ENCODE measurements around the gene RASL11A. TPM values are rescaled to one million over a fixed set of nuclear protein-coding genes. Genes with fewer than 3 reads are reported as not detected.

RASL11A gene
- total and polyA plus RNA-seq, 11 donors: 2.9 to 13.7 (median 5.4) TPM

DNA sequence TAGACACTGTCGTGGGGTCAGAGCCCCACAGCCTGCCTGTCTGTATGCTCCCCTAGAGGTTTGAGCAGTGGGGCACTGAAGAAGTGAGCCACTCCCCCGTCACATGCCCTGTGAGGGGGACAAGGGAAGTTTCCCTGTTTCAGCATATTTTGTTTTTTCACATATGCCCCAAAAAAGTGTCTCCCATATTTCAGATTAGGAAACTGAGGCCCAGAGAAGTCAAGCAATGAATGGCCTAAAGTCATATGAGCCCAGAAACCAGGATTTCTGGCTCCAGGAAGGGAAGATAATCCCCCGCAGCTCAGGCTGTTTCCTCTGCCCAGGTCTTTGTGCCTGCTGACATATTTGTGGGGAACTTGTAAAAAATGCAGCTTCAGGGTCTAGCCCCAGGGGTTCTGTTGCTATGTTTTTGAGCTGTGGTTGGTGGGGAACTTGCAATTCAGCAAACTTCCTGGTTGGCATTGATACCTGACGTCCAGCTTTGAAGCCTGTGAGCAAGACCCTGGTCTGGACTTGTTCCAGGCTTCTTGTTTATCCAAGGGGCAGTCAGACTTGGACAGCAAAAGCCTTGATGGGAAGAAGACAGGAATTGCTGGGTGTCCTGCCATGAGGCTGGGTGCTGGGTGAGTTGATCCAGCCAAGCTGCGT, 9.5 kb downstream of the RASL11A start:
- 62 to 67% (median 64%) methylated on average over 5 of the region's 5 CpGs for WGBS, 4 donors
- ATAC-seq (no peak), DNase-seq (no peak)
- TF ChIP-seq, protein P1, sequence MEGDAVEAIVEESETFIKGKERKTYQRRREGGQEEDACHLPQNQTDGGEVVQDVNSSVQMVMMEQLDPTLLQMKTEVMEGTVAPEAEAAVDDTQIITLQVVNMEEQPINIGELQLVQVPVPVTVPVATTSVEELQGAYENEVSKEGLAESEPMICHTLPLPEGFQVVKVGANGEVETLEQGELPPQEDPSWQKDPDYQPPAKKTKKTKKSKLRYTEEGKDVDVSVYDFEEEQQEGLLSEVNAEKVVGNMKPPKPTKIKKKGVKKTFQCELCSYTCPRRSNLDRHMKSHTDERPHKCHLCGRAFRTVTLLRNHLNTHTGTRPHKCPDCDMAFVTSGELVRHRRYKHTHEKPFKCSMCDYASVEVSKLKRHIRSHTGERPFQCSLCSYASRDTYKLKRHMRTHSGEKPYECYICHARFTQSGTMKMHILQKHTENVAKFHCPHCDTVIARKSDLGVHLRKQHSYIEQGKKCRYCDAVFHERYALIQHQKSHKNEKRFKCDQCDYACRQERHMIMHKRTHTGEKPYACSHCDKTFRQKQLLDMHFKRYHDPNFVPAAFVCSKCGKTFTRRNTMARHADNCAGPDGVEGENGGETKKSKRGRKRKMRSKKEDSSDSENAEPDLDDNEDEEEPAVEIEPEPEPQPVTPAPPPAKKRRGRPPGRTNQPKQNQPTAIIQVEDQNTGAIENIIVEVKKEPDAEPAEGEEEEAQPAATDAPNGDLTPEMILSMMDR (IDR thresholded peaks at IDR 0.05): no peak
- TF ChIP-seq POLR2A (IDR thresholded peaks at IDR 0.05): no peak
- H3K27ac ChIP-seq: no peak overlapping the region
- no peaks in the 10 kb centered on the region for H3K9me3 ChIP-seq
- no peaks in the 10 kb centered on the region for H3K36me3 ChIP-seq
- H3K27me3 ChIP-seq: no peaks in the 10 kb centered on the region
- intact Hi-C loops (cut with DNase I): loop anchor here in 8 of 10 donors (5.0 to 10.0 kb wide), 4 partner anchors 75 to 333 kb away; no protein-coding TSS in a partner anchor
- H3K4me1 ChIP-seq: no peaks in the 10 kb centered on the region
- H3K4me3 ChIP-seq: no peak overlapping the region

DNA sequence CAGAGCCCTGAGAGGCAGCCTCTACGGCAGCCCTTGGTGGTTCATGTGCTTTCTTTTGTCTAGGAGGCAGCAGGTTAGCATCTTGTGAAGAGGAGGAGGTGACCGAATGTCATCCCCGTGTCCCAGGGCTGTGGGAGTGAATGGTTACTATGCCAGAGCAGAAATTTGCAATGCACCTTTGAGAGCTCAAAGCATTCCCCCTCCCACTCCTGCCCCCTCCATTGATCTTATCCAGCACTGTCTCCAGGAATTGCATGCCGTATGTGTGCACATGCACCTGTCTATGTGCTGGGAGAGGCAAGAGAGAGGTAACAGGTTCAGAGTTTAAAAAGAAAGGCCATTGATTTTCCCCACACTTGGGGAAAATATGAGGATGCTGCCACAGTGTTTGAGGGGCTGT, 10.2 kb downstream of the RASL11A start:
- H3K36me3 ChIP-seq: no peaks in the 10 kb centered on the region
- no peaks in the 10 kb centered on the region for H3K9me3 ChIP-seq
- ATAC-seq (no peak), DNase-seq (no peak)
- H3K27me3 ChIP-seq: no peaks in the 10 kb centered on the region
- 62 to 78% (median 71%) methylated on average over 4 of the region's 4 CpGs for WGBS, 4 donors
- H3K27ac ChIP-seq: no peak overlapping the region
- intact Hi-C loops (cut with DNase I): loop anchor here in 8 of 10 donors (5.0 to 10.0 kb wide), 4 partner anchors 74 to 334 kb away; no protein-coding TSS in a partner anchor
- no peaks in the 10 kb centered on the region for H3K4me1 ChIP-seq
- TF ChIP-seq, protein P1 (IDR thresholded peaks at IDR 0.05): no peak
- no peak for TF ChIP-seq POLR2A (IDR thresholded peaks at IDR 0.05)
- no peak overlapping the region for H3K4me3 ChIP-seq

GRCh38 chr13:27281420-27281819, 10.8 kb downstream of the RASL11A start:
- Histone ChIP-seq H3K9me3 (no peaks in the 10 kb centered on the region), H3K27me3 (no peaks in the 10 kb centered on the region), H3K27ac (no peak overlapping the region), H3K4me3 (no peak overlapping the region), H3K36me3 (no peaks in the 10 kb centered on the region), H3K4me1 (no peaks in the 10 kb centered on the region)
- 65 to 82% (median 73%) methylated on average over 1 of the region's 1 CpG for WGBS, 4 donors
- no peak for TF ChIP-seq POLR2A (IDR thresholded peaks at IDR 0.05)
- TF ChIP-seq, protein P1 (IDR thresholded peaks at IDR 0.05): no peak
- intact Hi-C loops (cut with DNase I): loop anchor here in 8 of 10 donors (5.0 to 10.0 kb wide), 4 partner anchors 73 to 334 kb away; no protein-coding TSS in a partner anchor
- ATAC-seq: no peak
- DNase-seq: no peak

GRCh38 chr13:27283906-27284493, 13.4 kb downstream of the RASL11A start:
- 82 to 93% (median 88%) methylated on average over 4 of the region's 4 CpGs for WGBS, 4 donors
- H3K4me1 ChIP-seq: no peaks in the 10 kb centered on the region
- H3K4me3 ChIP-seq: no peak overlapping the region
- H3K27ac ChIP-seq: no peak overlapping the region
- TF ChIP-seq POLR2A (IDR thresholded peaks at IDR 0.05): no peak
- TF ChIP-seq, protein P1 (IDR thresholded peaks at IDR 0.05): peak in 11 of 12 donors; percentile 19 to 60 (median 40)
- no peak for DNase-seq
- intact Hi-C loops (cut with DNase I): loop anchor here in 8 of 10 donors (2.0 to 10.0 kb wide), 5 partner anchors 71 to 337 kb away; no protein-coding TSS in a partner anchor
- H3K9me3 ChIP-seq: no peaks in the 10 kb centered on the region
- ATAC-seq: peak; percentile 71 to 83 (median 78)
- H3K27me3 ChIP-seq: no peaks in the 10 kb centered on the region
- H3K36me3 ChIP-seq: no peaks in the 10 kb centered on the region

Data from heart left ventricle (tissue), 16 donors.